ENCODE measurements around the gene NUP214. TPM values are rescaled to one million over a fixed set of nuclear protein-coding genes. Genes with fewer than 3 reads are reported as not detected.
"Not testable (repeated sequence)": the region's sequence is repeated elsewhere in the genome, so short reads cannot be mapped to it uniquely, and the experiment has no call there.

NUP214 gene
- total and polyA plus RNA-seq, 8 donors: 43.8 to 58.4 (median 47.4) TPM

GRCh38 chr9:131186622-131187021, 61.2 kb downstream of the NUP214 start:
- intact Hi-C loops (cut with DNase I): loop anchor here in 1 of 2 donors (10.0 kb wide), 1 partner anchor 128 kb away; no protein-coding TSS in a partner anchor
- H3K4me3 ChIP-seq: no peak overlapping the region
- no peaks in the 10 kb centered on the region for H3K9me3 ChIP-seq
- DNase-seq: no peak
- H3K4me1 ChIP-seq: no peaks in the 10 kb centered on the region
- ATAC-seq: no peak
- no peaks in the 10 kb centered on the region for H3K27me3 ChIP-seq
- H3K36me3 ChIP-seq: peaks cover 0 to 88% of the 10 kb centered on the region in 2 donors
- no peak overlapping the region for H3K27ac ChIP-seq
- TF ChIP-seq CTCF (IDR thresholded peaks at IDR 0.05): no peak

DNA sequence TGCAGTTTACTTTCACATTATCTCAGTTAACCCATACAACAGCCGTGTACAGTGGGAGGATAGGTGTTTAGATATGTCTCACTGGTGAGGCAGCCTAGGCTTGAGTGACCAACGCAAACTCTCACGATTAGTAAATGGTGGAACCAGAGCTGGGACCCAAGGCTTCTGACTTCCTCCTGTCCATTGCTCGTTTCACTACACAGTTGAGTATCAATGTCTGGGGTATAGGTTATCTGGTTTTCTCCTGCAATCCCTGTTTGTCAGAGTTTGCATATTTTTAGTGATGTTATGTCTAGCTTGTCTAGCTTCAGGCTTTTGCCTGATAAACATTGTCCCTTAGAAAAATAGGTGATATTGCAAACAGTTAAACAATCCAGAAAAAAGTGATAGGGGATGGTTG, 62.6 kb downstream of the NUP214 start:
- H3K27ac ChIP-seq: no peak overlapping the region
- DNase-seq (no peak), ATAC-seq (no peak)
- intact Hi-C loops (cut with DNase I): loop anchor here in 1 of 2 donors (10.0 kb wide), 1 partner anchor 127 kb away; no protein-coding TSS in a partner anchor
- H3K4me3 ChIP-seq: no peak overlapping the region
- H3K4me1 ChIP-seq: no peaks in the 10 kb centered on the region
- no peak for TF ChIP-seq CTCF (IDR thresholded peaks at IDR 0.05)
- H3K9me3 ChIP-seq: no peaks in the 10 kb centered on the region
- H3K36me3 ChIP-seq: peaks cover 0 to 89% of the 10 kb centered on the region in 2 donors
- no peaks in the 10 kb centered on the region for H3K27me3 ChIP-seq

- no peaks in the 10 kb centered on the region for H3K4me1 ChIP-seq
- no peak for ATAC-seq
- H3K9me3 ChIP-seq: no peaks in the 10 kb centered on the region
- intact Hi-C loops (cut with DNase I): loop anchor here in 1 of 2 donors (10.0 kb wide), 1 partner anchor 126 kb away; no protein-coding TSS in a partner anchor
- H3K36me3 ChIP-seq: peaks cover 0 to 91% of the 10 kb centered on the region in 2 donors
- no peaks in the 10 kb centered on the region for H3K27me3 ChIP-seq
- DNase-seq: no peak
- H3K27ac ChIP-seq: no peak overlapping the region
- no peak overlapping the region for H3K4me3 ChIP-seq
- no peak for TF ChIP-seq CTCF (IDR thresholded peaks at IDR 0.05)
Measured at GRCh38 chr9:131188976-131189375, 63.6 kb downstream of the NUP214 start.

GRCh38 chr9:131190191-131190590, 64.8 kb downstream of the NUP214 start:
- no peak overlapping the region for H3K27ac ChIP-seq
- DNase-seq (no peak), ATAC-seq (no peak)
- H3K36me3 ChIP-seq: peaks cover 0 to 92% of the 10 kb centered on the region in 2 donors
- no peaks in the 10 kb centered on the region for H3K27me3 ChIP-seq
- no peak overlapping the region for H3K4me3 ChIP-seq
- no peaks in the 10 kb centered on the region for H3K9me3 ChIP-seq
- intact Hi-C loops (cut with DNase I): no loop called here
- no peak for TF ChIP-seq CTCF (IDR thresholded peaks at IDR 0.05)
- H3K4me1 ChIP-seq: no peaks in the 10 kb centered on the region

DNA sequence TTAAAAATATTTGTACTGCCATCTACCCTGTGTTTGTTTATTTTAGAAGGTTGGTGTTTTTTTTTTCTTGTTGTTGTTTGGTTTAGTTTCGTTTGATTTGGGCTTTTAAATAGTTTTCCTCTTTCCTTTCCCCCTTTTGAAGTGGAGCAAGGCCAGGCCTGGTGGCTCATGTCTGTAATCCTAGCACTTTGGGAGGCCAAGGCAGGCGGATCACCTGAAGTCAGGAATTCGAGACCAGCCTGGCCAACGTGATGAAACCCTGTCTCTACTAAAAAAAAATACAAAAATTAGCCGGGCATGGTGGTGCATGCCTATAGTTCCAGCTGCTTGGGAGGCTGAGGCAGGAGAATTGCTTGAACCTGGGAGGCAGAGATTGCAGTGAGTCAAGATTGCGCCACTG, 65.6 kb downstream of the NUP214 start:
- H3K36me3 ChIP-seq: peaks cover 0 to 89% of the 10 kb centered on the region in 2 donors
- H3K27ac ChIP-seq; H3K9me3 ChIP-seq; ATAC-seq; H3K4me1 ChIP-seq; H3K4me3 ChIP-seq; intact Hi-C loops (cut with DNase I); DNase-seq; H3K27me3 ChIP-seq: not testable (repeated sequence)

- peaks cover 0 to 90% of the 10 kb centered on the region in 2 donors for H3K36me3 ChIP-seq
- ATAC-seq: no peak
Measured at GRCh38 chr9:131191857-131192256, 66.5 kb downstream of the NUP214 start.

More at GRCh38 chr9:131191857-131192256, 66.5 kb downstream of the NUP214 start:
- H3K27ac ChIP-seq: no peak overlapping the region
- TF ChIP-seq CTCF (IDR thresholded peaks at IDR 0.05): no peak
- H3K9me3 ChIP-seq: no peaks in the 10 kb centered on the region
- H3K4me3 ChIP-seq: no peak overlapping the region
- H3K4me1 ChIP-seq: no peaks in the 10 kb centered on the region
- intact Hi-C loops (cut with DNase I): no loop called here
- no peaks in the 10 kb centered on the region for H3K27me3 ChIP-seq
- no peak for DNase-seq
